ENCODE results near the gene LDB2. TPM values are rescaled to one million over a fixed set of nuclear protein-coding genes. Genes with fewer than 3 reads are reported as not detected.

Gene LDB2
- total and polyA plus RNA-seq, 2 experiments from 2014 or later, result 48.6 to 80.1 TPM

GRCh38 chr4:16720761-16721160, 177.7 kb downstream of the LDB2 start:
- Mint-ChIP-seq H3K36me3 (ENCODE audit: low read depth) (peaks cover 16% of the 10 kb centered on the region), H3K9me3 (peaks cover 3% of the 10 kb centered on the region; the same call in 2 of the 3 replicates), H3K4me3 (no peak overlapping the region), H3K4me1 (peaks cover 2% of the 10 kb centered on the region; the same call in 1 of the 3 replicates), H3K27ac (no peak overlapping the region), H3K27me3 (ENCODE audit: insufficient read depth, low read depth, poor library complexity) (no peaks in the 10 kb centered on the region)
- H3K9me2 ChIP-seq (ENCODE audit: insufficient read depth), result no peaks in the 10 kb centered on the region; the same call in 1 of the 2 replicates
- no peak for DNase-seq (ENCODE audit: low spot score)
- H3K27ac ChIP-seq (ENCODE audit: low read depth), result no peak overlapping the region
- no peaks in the 10 kb centered on the region for H3K27me3 ChIP-seq (ENCODE audit: insufficient read depth)
- H2AFZ ChIP-seq, result no peak overlapping the region
- TF ChIP-seq ETS1 (IDR thresholded peaks at IDR 0.05) (no peak), CTCF (conservative IDR thresholded peaks at IDR 0.05; ENCODE audit: low read depth in 2 of 2) (no peak), EZH2 (IDR thresholded peaks at IDR 0.05; ENCODE audit: low read depth, unreplicated experiment) (no peak), NANOG (IDR thresholded peaks at IDR 0.05; ENCODE audit: borderline replicate concordance) (no peak), ZNF462 (CRISPR knock-in tag; IDR thresholded peaks at IDR 0.05) (no peak), ZNF331 (CRISPR knock-in tag; IDR thresholded peaks at IDR 0.05; ENCODE audit: low read depth) (no peak), ZNF114 (CRISPR knock-in tag; IDR thresholded peaks at IDR 0.05) (no peak), REST (IDR thresholded peaks at IDR 0.05; ENCODE audit: unreplicated experiment) (no peak), STAT1 (IDR thresholded peaks at IDR 0.05; ENCODE audit: unreplicated experiment) (no peak)
- no peaks in the 10 kb centered on the region for H4K20me1 ChIP-seq (replicated peaks; ENCODE audit: insufficient read depth)
- H3K4me1 ChIP-seq (ENCODE audit: insufficient read depth), result peaks cover 3% of the 10 kb centered on the region; the same call in 1 of the 2 replicates
- no peak overlapping the region for H3K4me2 ChIP-seq
- ATAC-seq, result no peak
- no peaks in the 10 kb centered on the region; the same call in 1 of the 2 replicates for H3K79me2 ChIP-seq (replicated peaks; ENCODE audit: insufficient read depth)
- no peaks in the 10 kb centered on the region for H3F3A ChIP-seq (replicated peaks; ENCODE audit: low read depth)
- no peaks in the 10 kb centered on the region for H3K36me3 ChIP-seq (ENCODE audit: insufficient read depth)
- H3K4me3 ChIP-seq, result no peak overlapping the region
